Chondrocyte (in vitro differentiated cells): Measurements from ENCODE around the gene AMH. TPM values are rescaled to one million over a fixed set of nuclear protein-coding genes. Genes with fewer than 3 reads are reported as not detected.

Experiments used
- DNase-seq: peaks from one replicate; pipeline ENCODE4 v3.0.0; 2021; ENCODE audit warnings: mixed read lengths, low spot score
- H3K27ac Mint-ChIP-seq: one replicate; pipeline ENCODE4 v1.8.0; 2021; ENCODE audit warnings: mild to moderate bottlenecking, moderate library complexity, mixed read lengths; ENCODE audit not compliant: unreplicated experiment
- H3K27me3 Mint-ChIP-seq: 2 replicates; pipeline ENCODE4 v1.8.0; 2021; ENCODE audit warnings: low read depth, mixed read lengths
- H3K36me3 Mint-ChIP-seq: 2 replicates; pipeline ENCODE4 v1.8.0; 2021; ENCODE audit warnings: low read depth, mixed read lengths
- H3K4me1 Mint-ChIP-seq: 2 replicates; pipeline ENCODE4 v1.8.0; 2021; ENCODE audit warnings: low read depth, mild to moderate bottlenecking, mixed read lengths
- H3K4me3 Mint-ChIP-seq: one replicate; pipeline ENCODE4 v1.8.0; 2021; ENCODE audit warnings: mild to moderate bottlenecking, moderate library complexity, mixed read lengths; ENCODE audit not compliant: unreplicated experiment
- H3K9me3 Mint-ChIP-seq: 2 replicates; pipeline ENCODE4 v1.8.0; 2021; ENCODE audit warnings: low read depth, mixed read lengths
- total RNA-seq: library from RNA; stranded (reverse); gene quantifications from 3 replicates; pipeline ENCODE4 v1.2.1, GENCODE V29; 2021
- TF ChIP-seq, protein P1 (sequence below): fragments of 200-600 bp; sonication (generic); IDR thresholded peaks from 2 replicates; pipeline ENCODE4 v1.5.0; 2021; ENCODE audit warnings: antibody characterized with exemption, mild to moderate bottlenecking, moderate library complexity

AMH gene
- total RNA-seq, 1 donor from 2014 or later: 10.8 TPM

DNA sequence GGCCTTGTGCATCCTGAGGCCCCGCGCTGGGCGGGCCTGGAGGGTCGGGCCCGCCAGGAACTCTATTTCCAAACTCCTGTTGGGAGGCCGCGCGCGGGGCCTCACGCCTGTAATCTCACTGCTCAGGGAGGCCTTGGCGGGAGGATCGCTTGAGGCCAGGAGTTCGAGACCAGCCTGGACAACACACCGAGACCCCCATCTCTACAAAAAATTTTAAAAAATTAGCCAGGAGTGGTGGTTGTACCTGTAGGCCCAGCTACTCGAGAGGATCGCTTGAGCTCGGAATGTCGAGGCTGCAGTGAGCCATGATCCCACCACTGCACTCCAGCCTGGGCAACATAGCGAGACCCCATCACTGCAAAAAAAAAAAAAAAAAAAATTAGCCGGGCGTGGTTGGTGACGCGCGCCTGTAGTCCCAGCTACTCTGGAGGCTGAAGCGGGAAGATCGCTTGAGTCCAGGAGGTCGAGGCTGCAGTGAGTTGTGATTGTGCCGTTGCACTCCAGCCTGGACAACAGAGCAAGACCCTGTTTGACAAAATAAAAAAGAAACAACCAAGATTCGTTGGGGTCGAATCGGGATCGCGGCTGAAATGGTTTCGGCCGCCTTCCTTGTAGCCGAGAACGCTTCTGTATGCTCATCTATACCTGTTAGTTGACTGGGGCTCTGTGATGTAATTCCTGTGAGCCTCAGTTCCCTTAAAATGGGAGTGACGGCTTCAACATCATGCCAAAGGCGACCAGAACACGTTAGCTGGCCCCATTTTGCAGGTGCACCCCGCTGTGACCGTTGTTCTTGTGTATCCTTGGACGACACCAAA is 11.9 kb upstream of the AMH start:
- no peak for DNase-seq
- peak overlapping the region; percentile 96 for H3K4me3 Mint-ChIP-seq
- TF ChIP-seq, protein P1, sequence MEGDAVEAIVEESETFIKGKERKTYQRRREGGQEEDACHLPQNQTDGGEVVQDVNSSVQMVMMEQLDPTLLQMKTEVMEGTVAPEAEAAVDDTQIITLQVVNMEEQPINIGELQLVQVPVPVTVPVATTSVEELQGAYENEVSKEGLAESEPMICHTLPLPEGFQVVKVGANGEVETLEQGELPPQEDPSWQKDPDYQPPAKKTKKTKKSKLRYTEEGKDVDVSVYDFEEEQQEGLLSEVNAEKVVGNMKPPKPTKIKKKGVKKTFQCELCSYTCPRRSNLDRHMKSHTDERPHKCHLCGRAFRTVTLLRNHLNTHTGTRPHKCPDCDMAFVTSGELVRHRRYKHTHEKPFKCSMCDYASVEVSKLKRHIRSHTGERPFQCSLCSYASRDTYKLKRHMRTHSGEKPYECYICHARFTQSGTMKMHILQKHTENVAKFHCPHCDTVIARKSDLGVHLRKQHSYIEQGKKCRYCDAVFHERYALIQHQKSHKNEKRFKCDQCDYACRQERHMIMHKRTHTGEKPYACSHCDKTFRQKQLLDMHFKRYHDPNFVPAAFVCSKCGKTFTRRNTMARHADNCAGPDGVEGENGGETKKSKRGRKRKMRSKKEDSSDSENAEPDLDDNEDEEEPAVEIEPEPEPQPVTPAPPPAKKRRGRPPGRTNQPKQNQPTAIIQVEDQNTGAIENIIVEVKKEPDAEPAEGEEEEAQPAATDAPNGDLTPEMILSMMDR: no peak
- peaks cover 3% of the 10 kb centered on the region for H3K36me3 Mint-ChIP-seq
- peaks cover 62% of the 10 kb centered on the region for H3K4me1 Mint-ChIP-seq
- peak overlapping the region; percentile 100 for H3K27ac Mint-ChIP-seq
- H3K9me3 Mint-ChIP-seq: no peaks in the 10 kb centered on the region
- no peaks in the 10 kb centered on the region for H3K27me3 Mint-ChIP-seq

DNA sequence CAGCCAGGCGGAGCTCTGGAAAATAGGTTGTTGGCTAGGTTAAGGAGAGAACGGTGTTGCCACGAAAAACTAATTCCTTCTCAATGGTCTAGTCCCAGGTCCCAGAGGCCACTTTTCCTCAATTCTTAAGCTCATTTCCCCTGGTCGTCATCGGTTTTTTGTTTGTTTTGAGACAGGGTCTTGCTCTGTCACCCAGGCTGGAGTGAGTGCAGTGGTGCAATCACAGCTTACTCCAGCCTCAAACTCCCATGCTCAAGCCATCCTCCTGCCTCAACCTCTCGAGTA is 11.3 kb upstream of the AMH start:
- H3K27me3 Mint-ChIP-seq: no peaks in the 10 kb centered on the region
- DNase-seq: no peak
- H3K27ac Mint-ChIP-seq: peak overlapping the region; percentile 100
- peaks cover 68% of the 10 kb centered on the region for H3K4me1 Mint-ChIP-seq
- H3K9me3 Mint-ChIP-seq: no peaks in the 10 kb centered on the region
- H3K36me3 Mint-ChIP-seq: peaks cover 3% of the 10 kb centered on the region
- H3K4me3 Mint-ChIP-seq: peak overlapping the region; percentile 96
- TF ChIP-seq, protein P1: no peak

DNA sequence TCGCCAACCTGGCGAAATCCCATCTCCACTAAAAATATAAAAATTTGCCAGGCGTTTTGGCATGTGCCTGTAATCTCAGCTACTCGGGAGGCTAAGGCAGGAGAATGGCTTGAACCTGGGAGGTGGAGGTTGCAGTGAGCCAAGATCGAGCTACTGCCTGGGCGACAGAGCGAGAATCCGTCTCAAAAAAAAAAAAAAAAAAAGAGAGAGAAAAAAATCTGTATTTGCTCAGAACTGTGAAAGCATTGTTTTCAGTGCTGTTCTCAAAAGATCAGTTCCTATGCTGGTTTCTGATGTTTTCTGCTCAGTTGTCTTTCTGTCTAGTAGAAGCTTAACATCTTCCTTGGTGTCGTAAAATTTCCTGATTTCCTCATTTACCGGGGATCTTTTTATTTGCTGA is 9.9 kb upstream of the AMH start:
- DNase-seq: no peak
- H3K36me3 Mint-ChIP-seq: peaks cover 1% of the 10 kb centered on the region
- H3K4me3 Mint-ChIP-seq: peak overlapping the region; percentile 96
- H3K27me3 Mint-ChIP-seq: no peaks in the 10 kb centered on the region
- H3K9me3 Mint-ChIP-seq: no peaks in the 10 kb centered on the region
- peak overlapping the region; percentile 95 for H3K27ac Mint-ChIP-seq
- TF ChIP-seq, protein P1: no peak
- peaks cover 65% of the 10 kb centered on the region for H3K4me1 Mint-ChIP-seq

DNA sequence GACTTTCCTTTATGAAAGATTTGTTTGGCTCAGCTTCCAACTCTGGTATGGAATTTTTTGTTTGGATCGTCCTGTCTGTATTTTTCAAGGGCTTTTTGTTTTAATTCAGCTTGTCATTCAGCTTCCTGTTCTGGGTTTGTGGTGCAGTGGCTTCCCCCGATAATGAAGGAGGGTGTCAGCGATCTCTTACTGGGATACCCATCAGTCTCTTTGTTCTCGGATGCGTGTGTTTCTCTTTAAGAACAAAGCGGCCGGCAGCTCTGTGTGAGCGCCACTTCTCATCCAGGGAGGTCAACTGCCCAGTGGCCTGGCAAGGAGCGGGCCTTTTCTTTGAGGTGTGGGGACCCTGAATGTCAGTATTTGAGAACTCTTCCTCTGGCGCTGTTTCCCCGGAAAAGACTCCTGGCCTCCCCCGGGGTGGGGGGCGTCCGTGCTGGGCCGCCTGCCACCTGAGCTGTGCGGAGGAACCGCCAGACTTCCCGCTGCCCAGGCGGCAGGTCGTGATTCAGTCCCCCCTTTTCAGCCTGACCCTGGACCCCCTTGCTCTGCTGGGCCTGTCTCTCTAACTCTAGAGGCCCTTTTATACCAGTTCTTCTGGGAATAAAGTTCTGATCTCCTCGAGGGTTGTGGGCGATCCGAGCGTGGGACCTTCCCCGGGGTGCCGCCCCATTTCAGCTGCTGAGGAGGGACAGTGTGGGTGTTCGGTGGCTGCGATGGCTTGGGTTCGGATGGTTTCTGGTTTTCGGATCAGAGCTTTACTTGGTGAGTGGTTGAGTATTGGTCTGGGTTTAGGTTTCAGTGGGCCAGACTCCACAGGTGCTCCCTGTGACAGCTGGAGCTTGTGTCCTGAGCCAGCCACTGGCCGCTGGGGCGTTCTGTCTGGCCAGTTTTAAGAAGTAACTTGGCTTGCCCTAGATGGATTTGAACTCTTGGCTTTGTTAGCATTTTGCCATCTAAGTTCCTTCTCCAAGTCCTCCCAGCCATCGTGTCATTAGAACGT is 9.1 kb upstream of the AMH start:
- TF ChIP-seq, protein P1: no peak

More for the DNA sequence above, 9.1 kb upstream of the AMH start:
- peaks cover 57% of the 10 kb centered on the region for H3K4me1 Mint-ChIP-seq
- peak overlapping the region; percentile 95 for H3K27ac Mint-ChIP-seq
- DNase-seq: no peak
- peaks cover 1% of the 10 kb centered on the region for H3K36me3 Mint-ChIP-seq
- no peaks in the 10 kb centered on the region for H3K9me3 Mint-ChIP-seq
- peak overlapping the region; percentile 96 for H3K4me3 Mint-ChIP-seq
- no peaks in the 10 kb centered on the region for H3K27me3 Mint-ChIP-seq
